OCI-LY1 (cell line): ENCODE results near the gene ELMO1.

Source experiments
- CTCF ChIP-seq: fragments of 200-600 bp; sonication (generic), shearing (Covaris generic); IDR thresholded peaks from 2 replicates; pipeline ENCODE4 v1.5.1; 2017; ENCODE audit warnings: mild to moderate bottlenecking, antibody characterized with exemption, low read length, moderate library complexity, mixed read lengths
- EZH2 ChIP-seq: fragments of 200-600 bp; sonication (generic), shearing (Covaris generic); IDR thresholded peaks from 2 replicates; pipeline ENCODE4 v1.8.0; 2017; ENCODE audit warnings: borderline replicate concordance, mixed run types, mild to moderate bottlenecking, antibody characterized with exemption, low read length, moderate library complexity, mixed read lengths

GRCh38 chr7:36931892-36932291 is 516.8 kb downstream of the ELMO1 start:
- no peak for TF ChIP-seq CTCF
- TF ChIP-seq EZH2, result no peak
